GM12878 (cell line): ENCODE measurements around the gene GRAMD2B. TPM values are rescaled to one million over a fixed set of nuclear protein-coding genes. Genes with fewer than 3 reads are reported as not detected.

Source experiments
- ATAC-seq: fragments of 200-7000 bp; cut with Tn5 transposase; 3 replicates; pipeline ENCODE4 v1.9.1; 2020; ENCODE audit warnings: mild to moderate bottlenecking, moderate library complexity
- BruUV-seq: library from RNA; stranded (reverse); fragments of 400-500 nt; replicated peaks from 2 replicates; lab custom pipeline; 2021; lab: Mats Ljungman, UMichigan
- CTCF ChIA-PET: fragments of 300-600 bp; sonication (Branson Sonifier 250); formaldehyde crosslinking; extraction: SDS; loops from one replicate; lab custom pipeline; 2021; ENCODE audit warnings: inconsistent platforms; lab: Yijun Ruan, JAX
- POLR2A ChIA-PET: fragments of 350-600 bp; formaldehyde crosslinking; extraction: SDS; loops from one replicate; lab custom pipeline; 2021; ENCODE audit warnings: inconsistent platforms; lab: Charles Lee
- RAD21 ChIA-PET: fragments of 300-600 bp; sonication (Branson Sonifier 250); formaldehyde crosslinking; loops from one replicate; lab custom pipeline; 2023; ENCODE audit warnings: antibody characterized with exemption; ENCODE audit not compliant: unreplicated experiment; lab: Charles Lee
- SMC1A ChIA-PET: fragments of 300-600 bp; sonication (Branson Sonifier 250); formaldehyde crosslinking; loops from one replicate; lab custom pipeline; 2023; ENCODE audit not compliant: unreplicated experiment, uncharacterized antibody; lab: Charles Lee
- DNase-seq: peaks from one replicate; pipeline ENCODE4 v3.0.0-alpha.2; 2011; ENCODE audit warnings: low read depth, low spot score
- FAIRE-seq: peaks from 3 replicates; lab custom pipeline; 2011; peaks lifted over from hg19 to GRCh38; lab: Jason Lieb, UNC
- H2AFZ ChIP-seq: 2 replicates; pipeline ENCODE4 v1.6.0; 2011; ENCODE audit warnings: low read depth, low read length, control low read depth; ENCODE audit not compliant: control insufficient read depth
- H3K27ac ChIP-seq: 2 replicates; pipeline ENCODE4 v1.5.1; 2011; ENCODE audit warnings: control low read depth; ENCODE audit not compliant: control insufficient read depth, insufficient read depth
- H3K27me3 ChIP-seq, 2 experiments: replicated peaks in 1 of 2; 2 replicates each; pipeline versions ENCODE4 v1.6.0 to v1.6.1; 2011; ENCODE audit warnings: low read length in 1 of 2; ENCODE audit not compliant: control insufficient read depth in 2 of 2, insufficient read depth in 2 of 2
- H3K36me3 ChIP-seq, 2 experiments: 2 replicates each; pipeline ENCODE4 v1.5.1; 2011; ENCODE audit warnings: low read length in 1 of 2; ENCODE audit not compliant: control insufficient read depth in 2 of 2, insufficient read depth in 2 of 2
- H3K4me1 ChIP-seq: 2 replicates; pipeline ENCODE4 v1.6.1; 2011; ENCODE audit warnings: mild to moderate bottlenecking, low read length, moderate library complexity, mixed read lengths; ENCODE audit not compliant: control insufficient read depth, insufficient read depth
- H3K4me2 ChIP-seq: 2 replicates; pipeline ENCODE4 v1.6.0; 2011; ENCODE audit warnings: control low read depth; ENCODE audit not compliant: control insufficient read depth, insufficient read depth
- H3K4me3 ChIP-seq: fragments of 200-600 bp; sonication (generic); 2 replicates; pipeline ENCODE4 v1.5.1; 2016
- H3K79me2 ChIP-seq: 2 replicates; pipeline ENCODE4 v1.6.0; 2011; ENCODE audit warnings: low read length; ENCODE audit not compliant: control insufficient read depth, insufficient read depth
- H3K9ac ChIP-seq: 2 replicates; pipeline ENCODE4 v1.8.0; 2011; ENCODE audit warnings: low read length, control low read depth, mixed read lengths; ENCODE audit not compliant: control insufficient read depth, insufficient read depth
- H3K9me3 ChIP-seq: replicated peaks from 3 replicates; pipeline ENCODE4 v1.5.1; 2011; ENCODE audit warnings: mild to moderate bottlenecking, low read length; ENCODE audit not compliant: control insufficient read depth, insufficient read depth
- H4K20me1 ChIP-seq: 2 replicates; pipeline ENCODE4 v1.6.0; 2011; ENCODE audit not compliant: control insufficient read depth, insufficient read depth
- BCL11A ChIP-seq: IDR thresholded peaks from 2 replicates; pipeline ENCODE4 v1.6.1; 2011; ENCODE audit warnings: low read depth, low read length
- CREM ChIP-seq: IDR thresholded peaks from 2 replicates; pipeline ENCODE4 v1.6.1; 2014; ENCODE audit warnings: antibody characterized with exemption, low read depth
- ELK1 ChIP-seq: IDR thresholded peaks from 2 replicates; pipeline ENCODE4 v1.6.1; 2012; ENCODE audit warnings: low read depth, low read length, improper control_type of control experiment
- FOXM1 ChIP-seq: IDR thresholded peaks from 2 replicates; pipeline ENCODE4 v1.6.1; 2012; ENCODE audit warnings: low read depth, mild to moderate bottlenecking, inconsistent platforms, low read length, moderate library complexity
- HDGF ChIP-seq: fragments of 450-650 bp; IDR thresholded peaks from 2 replicates; pipeline ENCODE4 v1.6.1; 2016; ENCODE audit warnings: antibody characterized with exemption
- IKZF1 ChIP-seq: fragments of 450-650 bp; conservative IDR thresholded peaks from 2 replicates; pipeline ENCODE4 v1.6.1; 2017; ENCODE audit warnings: antibody characterized with exemption, mild to moderate bottlenecking
- JUND ChIP-seq: IDR thresholded peaks from 2 replicates; pipeline ENCODE4 v1.6.1; 2012; ENCODE audit warnings: low read depth, mild to moderate bottlenecking, low read length, improper control_type of control experiment, moderate library complexity
- MTA2 ChIP-seq: fragments of 450-650 bp; IDR thresholded peaks from 2 replicates; pipeline ENCODE4 v1.6.1; 2016; ENCODE audit warnings: low read depth, mild to moderate bottlenecking, moderate library complexity
- NBN ChIP-seq: fragments of 450-650 bp; IDR thresholded peaks from 2 replicates; pipeline ENCODE4 v1.6.1; 2016
- NFXL1 ChIP-seq: fragments of 450-650 bp; IDR thresholded peaks from 2 replicates; pipeline ENCODE4 v1.6.1; 2017; ENCODE audit warnings: antibody characterized with exemption, mild to moderate bottlenecking, borderline replicate concordance
- RUNX3 ChIP-seq: IDR thresholded peaks from 2 replicates; pipeline ENCODE4 v1.6.1; 2012; ENCODE audit warnings: low read length, inconsistent platforms
- SUPT20H ChIP-seq: IDR thresholded peaks from 2 replicates; pipeline ENCODE4 v1.6.1; 2011; ENCODE audit warnings: low read depth, mild to moderate bottlenecking, low read length, moderate library complexity, borderline replicate concordance; ENCODE audit not compliant: control insufficient read depth
- TAF1 ChIP-seq: IDR thresholded peaks from 2 replicates; pipeline ENCODE4 v1.6.1; 2011; ENCODE audit warnings: mild to moderate bottlenecking, low read depth, low read length, borderline replicate concordance
- YBX1 ChIP-seq: fragments of 450-650 bp; IDR thresholded peaks from 2 replicates; pipeline ENCODE4 v1.6.1; 2016; ENCODE audit warnings: antibody characterized with exemption
- ZBED1 ChIP-seq: IDR thresholded peaks from 2 replicates; pipeline ENCODE4 v1.6.1; 2016; ENCODE audit warnings: borderline replicate concordance
- ZBTB40 ChIP-seq: fragments of 450-650 bp; IDR thresholded peaks from 2 replicates; pipeline ENCODE4 v1.6.1; 2016; ENCODE audit warnings: mild to moderate bottlenecking, moderate library complexity, borderline replicate concordance
- ZNF274 ChIP-seq: IDR thresholded peaks from one replicate; pipeline ENCODE4 v1.8.0; 2011; ENCODE audit not compliant: insufficient read length, insufficient read depth
- WGBS: methylation state at CpG from one replicate; pipeline ENCODE4 v1.1.6; 2016; ENCODE audit warnings: low lambda C conversion rate; ENCODE audit not compliant: insufficient replicate concordance, insufficient coverage; ENCODE audit errors: missing lambda C conversion rate; 5-methylcytosine and 5-hydroxymethylcytosine counted together
- in situ Hi-C: fragments of 300-500 bp; cut with MboI; formaldehyde crosslinking; loops from 9 replicates; pipeline ENCODE4 v1.14.3; 2018; ENCODE audit warnings: mixed read lengths
- intact Hi-C: fragments of 100-400 bp; cut with micrococcal nuclease; formaldehyde crosslinking; loops from one replicate; pipeline ENCODE4 v1.14.2; 2022; ENCODE audit not compliant: unreplicated experiment
- polyA plus RNA-seq, 11 experiments: library from polyadenylated mRNA; depleted of rRNA in 4 of 11; unstranded in 6 of 11; stranded (reverse) in 5 of 11; fragments of >200 nt; fragmentation: Nextera tagmentation in 4 of 11; fragmentation: Illumina TruSeq in 1 of 11; extraction: Ambion mirVana in 4 of 11; extraction: Trizol in 1 of 11; gene quantifications; 1 replicate in 1 of 11; 2 replicates in 10 of 11; pipeline versions ENCODE4 v1.2.1 to v1.2.3, GENCODE V29; 2011 to 2016; ENCODE audit warnings: inconsistent platforms in 2 of 11, missing spikeins in 2 of 11, low read depth in 1 of 11
- total RNA-seq, 4 experiments: library from RNA; depleted of rRNA in 3 of 4; stranded (reverse); fragments of >200 nt in 3 of 4; fragmentation: Illumina TruSeq in 1 of 4; extraction: Trizol in 1 of 4; gene quantifications; 2 replicates each; pipeline versions ENCODE4 v1.2.1 to v1.2.3, GENCODE V29; 2013 to 2021

Gene GRAMD2B
- total and polyA plus RNA-seq, 10 of the 15 experiments (the other 5 are each of a cell fraction or from before 2014, with no cell fraction given) = 1.9 to 21.5 (median 8.4) TPM

GRCh38 chr5:126441230-126441629 lies 18.0 kb downstream of the GRAMD2B start:
- Histone ChIP-seq H4K20me1 (no peaks in the 10 kb centered on the region), H3K4me2 (no peak overlapping the region), H3K4me1 (peaks cover 31% of the 10 kb centered on the region), H3K27ac (no peak overlapping the region), H3K9me3 (peaks cover 2% of the 10 kb centered on the region; the same call in 2 of the 3 replicates)
- intact Hi-C loops (loop anchor here (5.0 to 10.0 kb wide), 2 partner anchors 334 to 571 kb away; partner anchors contain the start of gene LMNB1), in situ Hi-C loops (no loop called here)
- no peak for ATAC-seq
- CTCF ChIA-PET = no interaction called here
- no peak for TF ChIP-seq NFXL1
- TF ChIP-seq JUND = no peak
- TF ChIP-seq SUPT20H = no peak
- TF ChIP-seq YBX1 = no peak
- no peak for TF ChIP-seq RUNX3
- TF ChIP-seq IKZF1 = no peak
- TF ChIP-seq ZBTB40 = no peak
- no peak for TF ChIP-seq BCL11A
- TF ChIP-seq ELK1 = no peak
- TF ChIP-seq MTA2 = no peak
- no peak for TF ChIP-seq CREM
- no peak for TF ChIP-seq TAF1
- no peak for TF ChIP-seq FOXM1
- no peak for TF ChIP-seq NBN
- no peak for TF ChIP-seq HDGF
- no peak for TF ChIP-seq ZBED1
- no peak for TF ChIP-seq ZNF274
- TF ChIP-seq, all 136 proteins: peak for 0
- POLR2A ChIA-PET = interaction anchor here (0.7 kb wide), 1 partner anchor 9 kb away, joined by 3 read pairs; no protein-coding TSS in a partner anchor
- FAIRE-seq (no peak), DNase-seq (no peak)
- RAD21 ChIA-PET = no interaction called here
- H3K9ac ChIP-seq = no peak overlapping the region
- no peak overlapping the region for H2AFZ ChIP-seq
- no peak overlapping the region for H3K4me3 ChIP-seq
- no peaks in the 10 kb centered on the region for H3K27me3 ChIP-seq
- 90% methylated on average over 2 of the region's 2 CpGs for WGBS
- peaks cover 1% of the 10 kb centered on the region; the same call in 1 of the 2 replicates for H3K79me2 ChIP-seq
- peaks cover 1 to 3% of the 10 kb centered on the region in 2 experiments; a peak in 2 of 4 replicates for H3K36me3 ChIP-seq
- SMC1A ChIA-PET = no interaction called here
- BruUV-seq = no TSS peak
